GM21717 (cell line): Measurements from ENCODE around the gene TRAPPC2L.
"Not testable (repeated sequence)": the region's sequence is repeated elsewhere in the genome, so short reads cannot be mapped to it uniquely, and the experiment has no call there.

Experiments used
- ATAC-seq: cut with Tn5 transposase; IDR thresholded peaks from one replicate; pipeline ENCODE4 v1.9.1; 2021; ENCODE audit warnings: mild to moderate bottlenecking, moderate library complexity; ENCODE audit not compliant: unreplicated experiment

TRAPPC2L gene

GRCh38 chr16:88888057-88888456 is 31.1 kb downstream of the TRAPPC2L start:
- no peak for ATAC-seq

- no peak for ATAC-seq
These were observed 31.8 kb downstream of the TRAPPC2L start for GRCh38 chr16:88888461-88889387.

GRCh38 chr16:88889702-88890352 is 32.9 kb downstream of the TRAPPC2L start:
- ATAC-seq, result not testable (repeated sequence)

- no peak for ATAC-seq
These were observed 34.2 kb downstream of the TRAPPC2L start for GRCh38 chr16:88891083-88891482.

- no peak for ATAC-seq
These were observed 35.1 kb downstream of the TRAPPC2L start for GRCh38 chr16:88892065-88892464.

GRCh38 chr16:88893127-88893968 is 36.4 kb downstream of the TRAPPC2L start:
- ATAC-seq, result no peak

- not testable (repeated sequence) for ATAC-seq
These were observed 37.3 kb downstream of the TRAPPC2L start for GRCh38 chr16:88894266-88894665.

GRCh38 chr16:88894681-88895300 is 37.9 kb downstream of the TRAPPC2L start:
- no peak for ATAC-seq

- no peak for ATAC-seq
These were observed 38.4 kb downstream of the TRAPPC2L start for GRCh38 chr16:88895335-88895734.

GRCh38 chr16:88896238-88897070 is 39.5 kb downstream of the TRAPPC2L start:
- no peak for ATAC-seq

- ATAC-seq, result no peak
These were observed 40.9 kb downstream of the TRAPPC2L start for GRCh38 chr16:88897696-88898425.

- no peak for ATAC-seq
These were observed 43.2 kb downstream of the TRAPPC2L start for GRCh38 chr16:88899901-88900661.

- ATAC-seq, result no peak
These were observed 43.7 kb downstream of the TRAPPC2L start for GRCh38 chr16:88900662-88901052.

- no peak for ATAC-seq
These were observed 44.9 kb downstream of the TRAPPC2L start for GRCh38 chr16:88901718-88902337.

GRCh38 chr16:88902744-88903143 is 45.8 kb downstream of the TRAPPC2L start:
- ATAC-seq, result no peak

- no peak for ATAC-seq
These were observed 46.3 kb downstream of the TRAPPC2L start for GRCh38 chr16:88903267-88903666.

- ATAC-seq, result no peak
These were observed 47.9 kb downstream of the TRAPPC2L start for GRCh38 chr16:88904676-88905365.
